COR-L47 (cell line): ENCODE measurements around the gene ITPK1.

Experiments
- DNase-seq: peaks from one replicate; lab custom pipeline; 2025; lab: John Stamatoyannopoulos, UW

The ITPK1 gene

DNA sequence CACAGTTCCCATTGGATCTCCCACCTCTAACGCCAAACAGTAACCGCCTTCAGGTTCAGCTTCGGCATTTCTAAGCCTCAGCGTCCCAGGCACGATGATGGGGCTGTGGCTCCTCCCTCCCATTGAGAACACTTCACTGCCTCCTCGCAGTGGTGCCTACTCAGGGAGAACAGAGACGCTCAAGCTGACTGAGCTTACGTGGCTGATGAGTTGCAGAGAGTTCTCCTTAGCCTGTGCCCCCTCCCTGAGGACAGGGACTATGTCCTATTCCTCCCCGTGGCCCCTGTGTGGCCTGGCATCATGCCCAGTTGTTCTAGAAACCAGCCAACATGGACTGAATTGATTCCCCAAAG lies 87.0 kb downstream of the ITPK1 start:
- DNase-seq = no peak

DNA sequence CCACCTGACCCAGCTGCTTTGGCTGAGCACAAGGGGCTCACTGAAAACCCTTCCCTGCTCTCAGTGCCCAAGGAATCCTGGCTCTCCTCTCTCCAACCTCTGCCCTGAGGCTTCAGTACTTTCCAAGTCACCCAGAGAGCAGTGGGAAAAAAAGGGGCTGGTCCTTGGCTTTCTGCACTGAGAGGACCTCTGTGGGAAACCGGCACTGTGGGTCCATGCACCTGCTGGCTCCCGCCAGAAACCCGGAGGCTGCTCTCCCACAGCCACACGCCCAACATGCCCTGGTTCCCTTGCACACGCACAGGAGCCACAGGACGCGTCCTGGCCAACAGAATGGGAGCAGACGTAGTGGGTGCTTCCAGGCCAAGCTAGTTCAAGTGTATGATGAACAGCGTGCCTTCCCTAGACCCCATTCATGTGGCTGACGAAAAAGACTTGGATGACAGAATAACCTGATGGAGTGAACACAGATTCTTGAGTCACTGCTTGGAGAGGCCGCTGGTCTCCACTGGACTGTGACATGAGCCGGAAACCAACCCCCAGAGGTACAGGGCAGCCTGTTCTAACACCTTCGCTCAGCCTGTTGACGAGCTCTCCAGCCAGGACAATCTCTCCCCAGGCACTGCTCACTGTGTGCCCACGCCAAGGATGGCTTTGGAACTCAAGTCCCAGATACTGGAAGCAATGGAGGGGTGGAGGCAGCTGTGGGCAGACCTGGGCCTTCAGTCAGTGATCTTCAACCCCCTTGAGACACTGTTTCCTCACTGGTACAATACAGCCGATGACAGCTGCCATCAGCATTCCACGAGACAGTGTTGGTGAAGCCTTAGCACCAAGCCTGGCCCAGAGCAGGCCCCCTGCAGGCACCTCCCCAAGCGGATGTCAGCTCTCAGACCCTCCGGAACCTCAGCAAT lies 87.7 kb downstream of the ITPK1 start:
- DNase-seq = no peak

DNA sequence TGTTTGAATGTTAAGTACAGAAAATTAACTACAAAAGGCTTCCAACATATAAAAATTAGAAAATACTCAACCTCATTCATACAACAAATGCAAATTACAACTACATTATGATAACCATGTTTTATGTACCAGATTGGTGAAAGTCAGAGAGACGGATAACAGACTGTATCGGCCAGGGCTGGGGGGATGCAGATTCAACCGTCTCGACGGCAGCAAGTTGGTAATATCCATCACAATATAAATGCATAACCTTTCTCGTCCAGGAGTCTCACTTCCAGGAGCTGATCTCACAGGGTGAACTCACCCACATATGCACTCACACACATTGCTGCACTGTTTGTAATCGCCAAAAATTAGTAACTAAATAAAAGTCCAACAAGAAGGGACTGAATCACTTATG lies 89.4 kb downstream of the ITPK1 start:
- no peak for DNase-seq

GRCh38 chr14:93025055-93025454 lies 90.7 kb downstream of the ITPK1 start:
- DNase-seq = no peak

GRCh38 chr14:93024493-93024892 lies 91.2 kb downstream of the ITPK1 start:
- no peak for DNase-seq

GRCh38 chr14:93023802-93024434 lies 91.8 kb downstream of the ITPK1 start:
- no peak for DNase-seq

GRCh38 chr14:93023039-93023438 lies 92.7 kb downstream of the ITPK1 start:
- DNase-seq = no peak

DNA sequence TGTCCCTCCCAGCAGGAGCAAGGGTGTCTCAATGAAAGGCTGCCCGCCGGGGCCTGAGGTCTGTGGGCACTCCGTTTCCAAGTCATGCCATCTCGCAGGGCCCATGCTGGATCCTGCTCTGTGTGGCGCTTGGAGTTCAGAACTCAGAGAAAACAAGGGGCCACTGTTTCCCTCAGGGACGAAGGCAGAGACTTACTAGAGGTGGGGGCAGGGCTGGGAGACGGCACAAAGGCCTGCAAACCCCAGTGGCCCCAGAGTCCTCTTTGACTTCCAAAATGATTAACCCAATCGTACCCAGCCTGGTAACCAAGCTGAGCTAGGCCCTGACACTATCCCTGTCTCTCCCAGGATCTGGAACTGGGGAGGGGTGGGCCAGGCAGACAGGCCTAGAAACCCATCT lies 95.8 kb downstream of the ITPK1 start:
- no peak for DNase-seq

DNA sequence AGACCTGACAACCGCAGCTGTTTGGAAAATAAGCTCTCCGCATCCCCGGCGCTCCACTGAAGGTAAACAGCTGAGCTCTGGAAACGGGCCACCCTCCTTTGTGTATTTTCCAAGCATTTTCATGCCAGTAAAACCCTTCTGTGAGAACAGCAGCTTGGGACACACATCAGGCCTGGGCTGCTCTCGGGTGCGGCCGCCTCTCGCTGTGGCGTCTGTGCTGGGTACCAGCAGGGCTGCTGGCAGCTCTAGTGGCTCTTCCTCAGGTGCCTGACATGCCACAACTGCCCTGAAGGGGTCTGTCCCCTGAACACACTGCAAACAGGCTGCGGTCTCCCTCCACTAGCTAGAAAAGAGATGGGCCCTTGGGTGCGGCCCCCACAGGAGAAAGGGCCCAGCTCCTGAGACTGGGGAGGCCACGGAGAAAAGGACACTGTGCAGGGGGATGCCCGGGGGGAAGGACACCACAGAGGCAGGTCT lies 96.3 kb downstream of the ITPK1 start:
- peak; percentile 41 for DNase-seq

DNA sequence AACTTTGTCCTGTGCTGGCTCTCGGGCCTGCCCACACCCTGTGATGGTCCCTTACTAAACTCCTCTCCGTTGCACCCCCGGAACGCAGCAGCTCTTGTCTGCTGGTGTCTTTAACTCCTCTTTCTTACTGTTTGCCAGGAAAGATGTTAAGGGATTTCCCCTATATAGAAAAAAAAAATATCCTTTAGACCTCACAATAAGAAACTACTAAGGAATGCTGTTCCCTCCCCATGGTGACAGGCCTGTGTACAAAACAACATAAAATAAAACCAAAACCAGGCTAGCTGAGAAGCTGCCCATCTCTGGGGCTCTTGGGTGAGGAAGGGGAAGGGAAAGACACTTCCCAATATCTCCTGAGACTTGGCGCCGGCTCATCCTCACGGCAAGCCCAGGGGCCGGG lies 97.4 kb downstream of the ITPK1 start:
- no peak for DNase-seq

DNA sequence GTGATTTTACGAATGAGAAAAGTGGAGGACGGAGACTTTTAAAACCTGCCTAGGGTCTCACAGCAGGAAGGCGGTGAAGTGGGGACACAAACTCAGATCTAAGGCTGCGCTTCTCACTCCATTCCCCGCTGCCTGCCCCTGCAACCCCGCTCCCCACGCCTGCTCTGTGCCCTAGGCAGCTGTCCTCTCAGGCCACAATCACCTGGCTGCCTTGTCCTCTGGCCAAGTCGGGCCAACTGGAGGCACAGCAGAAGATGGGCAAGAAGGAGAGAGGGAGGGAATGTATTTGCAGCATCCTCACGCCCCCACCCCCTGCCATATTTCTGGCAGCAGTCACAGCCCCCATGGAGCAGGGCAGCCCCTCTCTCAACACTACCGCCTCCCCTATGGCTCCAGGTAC lies 97.8 kb downstream of the ITPK1 start:
- no peak for DNase-seq

- no peak for DNase-seq
Measured at GRCh38 chr14:93017301-93017797, 98.4 kb downstream of the ITPK1 start.

DNA sequence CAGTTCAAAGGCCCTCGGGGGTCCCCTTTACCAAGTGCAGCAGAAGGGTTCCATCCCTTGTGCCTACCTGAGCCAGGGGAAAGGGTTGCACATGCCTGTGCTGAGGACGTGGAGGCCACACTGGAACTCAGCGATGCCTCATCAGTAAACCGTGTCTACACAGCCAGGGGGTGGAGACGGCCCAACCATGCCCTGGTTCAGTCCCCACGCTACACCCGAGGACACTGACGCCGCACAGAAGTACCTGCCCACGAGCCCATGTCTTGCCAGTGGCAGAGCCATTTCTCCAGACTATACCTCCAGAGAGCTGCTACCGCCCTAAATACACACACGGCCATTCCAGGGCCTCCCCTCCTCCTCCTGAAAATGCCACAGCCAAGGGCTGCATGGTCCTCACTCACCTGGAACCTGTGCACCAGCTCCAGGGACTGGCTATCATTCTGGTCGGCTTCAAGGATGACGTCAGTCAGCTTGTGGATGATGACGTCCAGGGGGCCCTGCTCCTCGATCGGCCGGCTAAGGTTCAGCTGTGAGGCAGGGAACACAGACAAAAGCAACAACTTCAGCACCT lies 99.4 kb downstream of the ITPK1 start:
- no peak for DNase-seq

GRCh38 chr14:93015505-93015904 lies 100.2 kb downstream of the ITPK1 start:
- DNase-seq = no peak

GRCh38 chr14:93015064-93015463 lies 100.7 kb downstream of the ITPK1 start:
- no peak for DNase-seq

DNA sequence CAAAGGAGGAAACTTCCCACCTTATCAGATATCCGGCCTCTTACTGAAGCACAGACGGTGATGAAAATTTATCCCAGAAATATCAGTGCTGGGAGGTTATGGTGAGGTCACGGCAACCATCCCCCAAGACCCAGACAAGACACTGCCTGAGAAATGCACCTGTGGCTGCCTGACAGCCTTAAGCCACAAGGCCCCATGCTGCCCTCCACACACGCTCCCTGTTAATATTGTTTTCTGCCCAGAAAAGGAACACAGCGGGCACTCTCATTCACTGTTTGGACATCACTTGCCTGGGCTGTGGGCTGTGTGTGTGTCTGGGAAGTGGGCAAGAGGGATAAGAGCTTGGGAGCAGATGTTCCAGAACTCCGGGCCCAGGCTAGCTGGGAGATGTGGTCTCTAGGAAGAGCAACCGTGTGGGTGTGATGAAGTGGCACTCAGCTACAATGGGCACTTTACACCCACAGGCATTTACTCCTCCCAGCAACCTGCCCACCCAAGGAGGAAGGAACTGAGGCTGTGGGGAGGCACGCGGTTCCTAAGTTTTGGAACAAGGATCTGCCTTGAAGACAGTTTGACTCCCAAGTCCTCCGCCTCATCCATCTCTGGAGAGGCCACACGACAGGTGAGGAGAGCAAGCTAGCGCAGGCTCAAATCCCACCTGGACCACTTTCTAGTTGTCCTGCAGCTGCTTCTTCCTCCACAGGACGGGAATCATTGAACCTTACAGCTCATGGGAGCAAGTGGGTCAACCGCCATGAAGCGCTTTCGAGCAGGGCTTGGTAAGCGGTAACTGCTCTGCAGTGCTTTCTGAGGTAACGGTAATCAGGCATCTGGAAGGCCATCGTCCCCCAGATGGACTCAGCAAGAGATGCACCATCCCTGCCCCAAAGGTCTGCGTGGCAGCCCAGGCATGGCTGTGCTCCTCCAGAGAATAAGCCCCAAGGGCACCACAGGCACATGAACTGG lies 101.4 kb downstream of the ITPK1 start:
- DNase-seq = no peak

GRCh38 chr14:93012951-93013719 lies 102.6 kb downstream of the ITPK1 start:
- no peak for DNase-seq

DNA sequence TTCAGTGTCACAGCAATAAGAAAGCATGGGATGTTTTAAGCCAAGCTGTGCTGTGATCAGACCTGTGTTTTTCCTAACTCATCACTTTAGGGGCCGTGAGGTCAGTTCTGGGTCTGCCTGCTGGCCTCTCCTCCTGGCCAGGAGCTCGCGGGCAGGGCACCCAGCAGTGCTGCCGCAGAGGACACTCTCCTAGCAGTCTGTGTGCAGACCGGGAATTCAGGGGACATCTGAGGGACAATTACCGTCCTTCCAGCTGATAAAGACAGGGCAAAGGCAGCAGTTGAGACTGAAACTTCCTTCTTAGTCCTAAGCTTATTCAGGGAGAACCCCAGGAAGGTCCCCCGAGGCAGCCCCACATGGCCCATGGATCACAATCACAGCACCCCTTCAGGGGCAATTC lies 103.2 kb downstream of the ITPK1 start:
- DNase-seq = no peak

GRCh38 chr14:93011650-93012325 lies 103.9 kb downstream of the ITPK1 start:
- peak; percentile 74 for DNase-seq

DNA sequence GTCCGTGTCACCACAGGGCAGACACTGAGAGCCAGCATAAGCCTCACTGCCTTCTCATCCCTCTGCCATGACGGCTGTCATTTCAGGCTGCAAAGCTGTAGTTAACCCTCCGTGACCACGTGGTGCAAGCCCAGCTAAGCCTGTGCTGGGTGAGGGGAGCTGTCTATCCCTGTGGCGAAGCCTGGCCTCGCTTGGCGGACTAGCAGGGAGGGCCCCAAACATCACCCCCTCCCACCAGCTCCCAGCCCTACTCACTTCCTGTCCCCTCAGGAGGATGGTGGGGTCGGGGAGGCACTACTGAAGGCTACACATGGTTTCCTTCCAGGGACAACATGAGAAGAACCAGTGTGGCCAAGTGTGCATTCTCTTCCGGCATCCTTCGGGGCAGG lies 104.6 kb downstream of the ITPK1 start:
- DNase-seq = no peak
